Small intestine (tissue), 7 donors: ENCODE results near the gene MYLK. TPM values are rescaled to one million over a fixed set of nuclear protein-coding genes. Genes with fewer than 3 reads are reported as not detected.
"Not testable (repeated sequence)": the region's sequence is repeated elsewhere in the genome, so short reads cannot be mapped to it uniquely, and the experiment has no call there.

Source experiments
- DNase-seq, 2 donors: peaks; one replicate each; pipeline versions ENCODE4 v3.0.0 to v3.0.0-alpha.2; 2013
- FAIRE-seq: peaks from 2 replicates; lab custom pipeline; 2012; peaks lifted over from hg19 to GRCh38; lab: Jason Lieb, UNC
- H3K27ac ChIP-seq, 3 donors: one replicate each; pipeline ENCODE4 v1.5.1; 2013; ENCODE audit warnings: low read length in 2 of 3, mild to moderate bottlenecking in 2 of 3, control low read depth in 1 of 3, inconsistent platforms in 1 of 3, low read depth in 1 of 3, moderate library complexity in 1 of 3
- H3K27me3 ChIP-seq, 3 donors: one replicate each; pipeline ENCODE4 v1.6.1; 2013; ENCODE audit warnings: low read length in 3 of 3, inconsistent platforms in 1 of 3; ENCODE audit not compliant: control insufficient read depth in 3 of 3, insufficient read depth in 3 of 3
- H3K36me3 ChIP-seq, 3 donors: one replicate each; pipeline ENCODE4 v1.6.1; 2013; ENCODE audit warnings: low read length in 3 of 3, inconsistent platforms in 1 of 3, low read depth in 1 of 3, mild to moderate bottlenecking in 1 of 3, moderate library complexity in 1 of 3; ENCODE audit not compliant: control insufficient read depth in 3 of 3, insufficient read depth in 2 of 3
- H3K4me1 ChIP-seq, 3 donors: one replicate each; pipeline ENCODE4 v1.6.1; 2013; ENCODE audit warnings: low read length in 2 of 3, inconsistent platforms in 1 of 3, low read depth in 1 of 3, mild to moderate bottlenecking in 1 of 3, moderate library complexity in 1 of 3; ENCODE audit not compliant: control insufficient read depth in 3 of 3, insufficient read depth in 2 of 3
- H3K4me3 ChIP-seq, 3 donors: one replicate each; pipeline ENCODE4 v1.5.1; 2013; ENCODE audit warnings: low read length in 3 of 3, control low read depth in 1 of 3, inconsistent platforms in 1 of 3, low read depth in 1 of 3, mild to moderate bottlenecking in 1 of 3, moderate library complexity in 1 of 3
- H3K9me3 ChIP-seq, 2 donors: one replicate each; pipeline ENCODE4 v1.6.1; 2013; ENCODE audit warnings: low read depth in 1 of 2, low read length in 1 of 2; ENCODE audit not compliant: control insufficient read depth in 2 of 2, insufficient read depth in 1 of 2
- WGBS, 3 donors: extraction: QIAGEN DNeasy Blood & Tissue Kit; methylation state at CpG; one replicate each; pipeline ENCODE4 v1.1.7; 2013; 5-methylcytosine and 5-hydroxymethylcytosine counted together
- polyA plus RNA-seq, 4 donors: library from polyadenylated mRNA; stranded (reverse) in 3 of 4; unstranded in 1 of 4; fragments of 200-250 nt in 3 of 4; fragments of 120-200 nt in 1 of 4; gene quantifications; one replicate each; pipeline versions ENCODE4 v1.2.1 to v1.2.3, GENCODE V29; 2013
- donor health status: healthy with polysubstance abuse.
- donor health status: control.
- donor health status: control.
- donor health status: Bipolar disorder and iron deficiency.
- donor health status: healthy.

Gene MYLK
- polyA plus RNA-seq, 4 donors = 2.2 to 51.5 (median 24.5) TPM

- Histone ChIP-seq H3K9me3 (no peaks in the 10 kb centered on the region), H3K36me3 (no peaks in the 10 kb centered on the region), H3K4me1 (no peaks in the 10 kb centered on the region), H3K27me3 (no peaks in the 10 kb centered on the region), H3K27ac (no peak overlapping the region), H3K4me3 (no peak overlapping the region)
- 75 to 83% (median 81%) methylated on average over 3 of the region's 3 CpGs for WGBS, 3 donors
- FAIRE-seq (no peak), DNase-seq (no peak)
These were observed 143.1 kb downstream of the MYLK start for GRCh38 chr3:123741041-123741511.

- no peak for DNase-seq
- no peak overlapping the region for H3K4me3 ChIP-seq
- no peaks in the 10 kb centered on the region for H3K4me1 ChIP-seq
- 90 to 98% (median 91%) methylated on average over 6 of the region's 6 CpGs for WGBS, 3 donors
- H3K36me3 ChIP-seq = no peaks in the 10 kb centered on the region
- no peaks in the 10 kb centered on the region for H3K9me3 ChIP-seq
- no peak overlapping the region for H3K27ac ChIP-seq
- no peaks in the 10 kb centered on the region for H3K27me3 ChIP-seq
- FAIRE-seq = no peak
These were observed 143.7 kb downstream of the MYLK start for GRCh38 chr3:123740391-123740822.

GRCh38 chr3:123739754-123740153 is 144.4 kb downstream of the MYLK start:
- Histone ChIP-seq H3K27me3 (no peaks in the 10 kb centered on the region), H3K27ac (no peak overlapping the region), H3K36me3 (no peaks in the 10 kb centered on the region), H3K9me3 (no peaks in the 10 kb centered on the region), H3K4me1 (no peaks in the 10 kb centered on the region), H3K4me3 (no peak overlapping the region)
- WGBS, 3 donors = 84 to 91% (median 87%) methylated on average over 2 of the region's 2 CpGs
- no peak for FAIRE-seq
- DNase-seq = no peak

GRCh38 chr3:123739106-123739505 is 145.0 kb downstream of the MYLK start:
- H3K4me1 ChIP-seq = no peaks in the 10 kb centered on the region
- no peak overlapping the region for H3K27ac ChIP-seq
- no peak overlapping the region for H3K4me3 ChIP-seq
- no peaks in the 10 kb centered on the region for H3K36me3 ChIP-seq
- H3K27me3 ChIP-seq = no peaks in the 10 kb centered on the region
- DNase-seq (no peak), FAIRE-seq (no peak)
- WGBS, 3 donors = 91 to 100% (median 95%) methylated on average over 2 of the region's 2 CpGs
- no peaks in the 10 kb centered on the region for H3K9me3 ChIP-seq

GRCh38 chr3:123738522-123738921 is 145.6 kb downstream of the MYLK start:
- H3K9me3 ChIP-seq, FAIRE-seq, H3K36me3 ChIP-seq, H3K4me1 ChIP-seq, H3K27me3 ChIP-seq, H3K27ac ChIP-seq, DNase-seq, H3K4me3 ChIP-seq: not testable (repeated sequence)
- 87 to 91% (median 89%) methylated on average over 5 of the region's 5 CpGs for WGBS, 3 donors

- H3K27ac ChIP-seq = no peak overlapping the region
- no peaks in the 10 kb centered on the region for H3K4me1 ChIP-seq
- H3K27me3 ChIP-seq = no peaks in the 10 kb centered on the region
- no peaks in the 10 kb centered on the region for H3K9me3 ChIP-seq
- DNase-seq = no peak
- FAIRE-seq = no peak
- no peaks in the 10 kb centered on the region for H3K36me3 ChIP-seq
- WGBS, 3 donors = 88 to 94% (median 88%) methylated on average over 14 of the region's 14 CpGs
- no peak overlapping the region for H3K4me3 ChIP-seq
These were observed 147.0 kb downstream of the MYLK start for GRCh38 chr3:123737168-123737567.

GRCh38 chr3:123735456-123735855 is 148.7 kb downstream of the MYLK start:
- no peak for FAIRE-seq
- WGBS, 3 donors = 19 to 36% (median 23%) methylated on average over 2 of the region's 2 CpGs
- H3K9me3 ChIP-seq = no peaks in the 10 kb centered on the region

GRCh38 chr3:123734527-123734902 is 149.6 kb downstream of the MYLK start:
- no peak for FAIRE-seq

More at GRCh38 chr3:123735456-123735855, 148.7 kb downstream of the MYLK start:
- Histone ChIP-seq H3K4me1 (no peaks in the 10 kb centered on the region), H3K36me3 (no peaks in the 10 kb centered on the region), H3K4me3 (no peak overlapping the region), H3K27me3 (no peaks in the 10 kb centered on the region), H3K27ac (no peak overlapping the region)
- DNase-seq = no peak

More at GRCh38 chr3:123734527-123734902, 149.6 kb downstream of the MYLK start:
- no peak overlapping the region for H3K4me3 ChIP-seq
- no peaks in the 10 kb centered on the region for H3K36me3 ChIP-seq
- 72 to 73% (median 73%) methylated on average over 6 of the region's 6 CpGs for WGBS, 3 donors
- no peaks in the 10 kb centered on the region for H3K9me3 ChIP-seq
- no peaks in the 10 kb centered on the region for H3K4me1 ChIP-seq
- DNase-seq = no peak
- no peak overlapping the region for H3K27ac ChIP-seq
- H3K27me3 ChIP-seq = peaks cover 0 to 3% (median 0%) of the 10 kb centered on the region in 3 donors
